Activated CD8-positive, alpha-beta memory T cell treated with anti-CD3 and anti-CD28 coated beads, Interleukin-2, amount 50 U/mL, for 24 hours (primary cell): ENCODE data around the gene ZBTB17.
"Not testable (repeated sequence)": the region's sequence is repeated elsewhere in the genome, so short reads cannot be mapped to it uniquely, and the experiment has no call there.

Source experiments
- DNase-seq: peaks from one replicate; pipeline ENCODE4 v3.0.0-alpha.2; 2020; ENCODE audit errors: extremely low read depth

The ZBTB17 gene

GRCh38 chr1:15935056-15935950, 40.6 kb downstream of the ZBTB17 start:
- DNase-seq: no peak

DNA sequence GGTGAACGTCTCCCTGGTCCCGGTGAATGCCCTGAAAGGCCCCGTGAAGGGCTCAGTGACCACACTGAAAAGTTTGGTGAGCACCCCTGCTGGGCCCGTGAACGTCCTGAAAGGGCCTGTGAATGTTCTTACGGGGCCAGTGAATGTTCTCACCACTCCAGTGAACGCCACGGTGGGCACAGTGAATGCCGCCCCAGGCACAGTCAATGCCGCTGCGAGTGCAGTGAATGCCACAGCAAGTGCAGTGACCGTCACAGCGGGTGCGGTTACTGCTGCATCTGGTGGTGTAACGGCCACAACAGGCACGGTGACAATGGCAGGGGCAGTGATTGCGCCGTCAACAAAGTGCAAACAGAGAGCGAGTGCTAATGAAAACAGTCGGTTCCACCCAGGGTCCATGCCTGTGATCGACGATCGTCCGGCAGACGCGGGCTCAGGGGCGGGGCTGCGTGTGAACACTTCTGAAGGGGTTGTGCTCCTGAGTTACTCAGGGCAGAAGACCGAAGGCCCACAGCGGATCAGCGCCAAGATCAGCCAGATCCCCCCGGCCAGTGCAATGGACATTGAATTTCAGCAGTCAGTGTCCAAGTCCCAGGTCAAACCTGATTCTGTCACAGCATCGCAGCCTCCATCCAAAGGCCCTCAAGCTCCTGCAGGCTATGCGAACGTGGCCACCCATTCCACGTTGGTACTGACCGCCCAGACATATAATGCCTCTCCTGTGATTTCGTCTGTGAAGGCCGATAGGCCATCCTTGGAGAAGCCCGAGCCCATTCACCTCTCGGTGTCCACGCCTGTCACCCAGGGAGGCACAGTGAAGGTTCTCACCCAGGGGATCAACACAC, 41.5 kb downstream of the ZBTB17 start:
- DNase-seq: no peak

DNA sequence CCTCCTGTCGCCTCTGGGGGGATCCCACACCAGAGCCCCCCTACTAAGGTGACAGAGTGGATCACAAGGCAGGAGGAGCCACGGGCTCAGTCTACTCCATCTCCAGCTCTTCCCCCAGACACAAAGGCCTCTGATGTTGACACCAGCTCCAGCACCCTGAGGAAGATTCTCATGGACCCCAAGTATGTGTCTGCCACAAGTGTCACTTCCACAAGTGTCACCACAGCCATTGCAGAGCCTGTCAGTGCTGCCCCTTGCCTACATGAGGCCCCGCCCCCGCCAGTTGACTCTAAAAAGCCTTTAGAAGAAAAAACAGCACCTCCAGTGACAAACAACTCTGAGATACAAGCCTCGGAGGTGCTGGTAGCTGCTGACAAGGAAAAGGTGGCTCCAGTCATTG, 42.2 kb downstream of the ZBTB17 start:
- no peak for DNase-seq

GRCh38 chr1:15932612-15933011, 43.3 kb downstream of the ZBTB17 start:
- DNase-seq: no peak

DNA sequence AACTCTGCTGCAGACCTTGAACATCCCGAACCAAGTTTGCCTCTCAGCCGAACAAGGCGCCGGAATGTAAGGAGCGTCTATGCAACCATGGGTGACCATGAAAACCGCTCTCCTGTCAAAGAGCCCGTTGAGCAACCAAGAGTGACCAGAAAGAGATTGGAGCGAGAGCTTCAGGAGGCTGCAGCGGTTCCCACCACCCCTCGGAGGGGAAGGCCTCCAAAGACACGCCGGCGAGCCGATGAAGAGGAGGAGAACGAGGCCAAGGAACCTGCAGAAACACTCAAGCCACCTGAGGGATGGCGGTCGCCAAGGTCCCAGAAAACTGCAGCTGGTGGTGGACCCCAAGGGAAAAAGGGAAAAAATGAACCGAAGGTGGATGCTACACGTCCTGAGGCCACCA, 44.0 kb downstream of the ZBTB17 start:
- no peak for DNase-seq

- no peak for DNase-seq
Measured at GRCh38 chr1:15931401-15931800, 44.5 kb downstream of the ZBTB17 start.

DNA sequence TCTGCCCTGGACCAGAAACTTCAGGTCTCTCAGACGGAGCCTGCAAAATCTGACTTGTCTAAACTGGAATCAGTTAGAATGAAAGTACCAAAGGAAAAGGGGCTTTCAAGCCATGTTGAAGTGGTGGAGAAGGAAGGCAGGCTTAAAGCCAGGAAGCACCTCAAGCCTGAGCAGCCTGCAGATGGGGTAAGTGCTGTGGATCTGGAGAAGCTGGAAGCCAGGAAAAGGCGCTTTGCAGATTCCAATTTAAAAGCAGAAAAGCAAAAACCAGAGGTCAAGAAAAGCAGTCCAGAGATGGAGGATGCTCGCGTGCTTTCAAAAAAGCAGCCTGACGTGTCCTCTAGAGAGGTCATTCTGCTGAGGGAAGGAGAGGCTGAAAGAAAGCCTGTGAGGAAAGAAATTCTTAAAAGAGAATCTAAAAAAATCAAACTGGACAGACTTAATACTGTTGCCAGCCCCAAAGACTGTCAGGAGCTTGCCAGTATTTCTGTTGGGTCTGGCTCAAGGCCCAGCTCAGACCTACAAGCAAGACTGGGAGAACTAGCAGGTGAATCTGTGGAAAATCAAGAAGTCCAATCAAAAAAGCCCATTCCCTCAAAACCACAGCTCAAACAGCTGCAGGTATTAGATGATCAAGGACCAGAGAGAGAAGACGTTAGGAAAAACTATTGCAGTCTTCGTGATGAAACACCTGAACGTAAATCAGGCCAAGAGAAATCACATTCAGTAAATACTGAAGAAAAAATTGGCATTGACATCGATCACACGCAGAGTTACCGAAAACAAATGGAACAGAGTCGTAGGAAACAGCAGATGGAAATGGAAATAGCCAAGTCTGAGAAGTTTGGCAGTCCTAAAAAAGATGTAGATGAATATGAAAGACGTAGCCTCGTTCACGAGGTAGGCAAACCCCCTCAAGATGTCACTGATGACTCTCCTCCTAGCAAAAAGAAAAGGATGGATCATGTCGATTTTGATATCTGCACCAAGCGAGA, 46.6 kb downstream of the ZBTB17 start:
- no peak for DNase-seq

DNA sequence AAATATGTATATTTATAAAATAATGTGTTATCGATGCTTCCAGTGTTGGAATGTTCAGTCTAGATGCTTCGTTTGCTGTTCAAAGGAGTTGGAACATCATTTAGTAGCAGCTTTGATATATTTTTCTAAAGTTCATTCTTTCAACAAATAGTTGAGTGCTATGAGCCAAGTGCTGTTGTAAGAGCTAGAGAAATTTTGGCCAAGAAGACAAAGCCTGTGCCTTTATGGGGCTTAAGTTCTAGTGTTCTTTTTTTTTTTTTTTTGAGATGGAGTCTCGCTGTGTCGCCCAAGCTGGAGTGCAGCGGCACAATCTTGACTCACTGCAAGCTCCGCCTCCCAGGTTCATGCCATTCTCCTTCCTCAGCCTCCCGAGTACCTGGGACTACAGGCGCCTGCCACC, 49.5 kb downstream of the ZBTB17 start:
- not testable (repeated sequence) for DNase-seq

- no peak for DNase-seq
Measured at GRCh38 chr1:15923241-15923640, 52.7 kb downstream of the ZBTB17 start.

GRCh38 chr1:15918962-15919715, 56.8 kb downstream of the ZBTB17 start:
- peak; percentile 52 for DNase-seq

DNA sequence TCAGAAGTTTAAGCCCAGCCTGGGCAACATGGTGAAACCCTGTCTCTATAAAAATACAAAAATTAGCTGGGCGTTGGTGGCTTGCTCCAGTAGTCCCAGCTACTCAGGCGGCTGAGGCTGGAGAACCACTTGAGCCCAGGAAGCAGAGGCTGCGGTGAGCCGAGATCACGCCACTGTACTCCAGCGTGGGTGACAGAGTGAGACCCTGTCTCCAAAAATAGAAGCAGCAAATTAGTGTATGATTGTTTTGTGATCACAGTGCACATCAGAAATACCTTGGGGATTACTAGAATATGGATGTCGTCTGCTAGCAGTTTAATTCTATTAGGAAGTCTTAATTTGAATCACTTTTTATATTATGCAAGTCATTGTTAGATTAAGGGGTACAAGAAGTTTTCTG, 59.0 kb downstream of the ZBTB17 start:
- no peak for DNase-seq

DNA sequence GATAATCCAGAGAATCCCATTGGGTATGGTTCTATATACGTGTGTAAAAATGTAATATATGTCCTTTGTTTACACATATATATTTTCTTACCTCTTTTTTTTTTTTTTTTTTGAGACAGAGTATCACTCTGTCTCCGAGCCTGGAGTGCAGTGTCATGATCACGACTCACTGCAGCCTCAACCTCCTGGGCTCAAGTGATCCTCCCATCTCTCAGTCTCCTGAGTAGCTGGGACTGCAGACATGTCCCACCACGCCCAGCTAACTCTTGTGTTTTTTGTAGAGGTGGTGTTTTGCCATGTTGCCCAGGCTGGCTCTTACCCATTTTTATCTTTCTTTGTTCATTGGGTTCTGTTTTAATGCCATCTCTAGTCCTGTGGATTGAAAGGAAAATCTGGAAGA, 59.5 kb downstream of the ZBTB17 start:
- no peak for DNase-seq

DNA sequence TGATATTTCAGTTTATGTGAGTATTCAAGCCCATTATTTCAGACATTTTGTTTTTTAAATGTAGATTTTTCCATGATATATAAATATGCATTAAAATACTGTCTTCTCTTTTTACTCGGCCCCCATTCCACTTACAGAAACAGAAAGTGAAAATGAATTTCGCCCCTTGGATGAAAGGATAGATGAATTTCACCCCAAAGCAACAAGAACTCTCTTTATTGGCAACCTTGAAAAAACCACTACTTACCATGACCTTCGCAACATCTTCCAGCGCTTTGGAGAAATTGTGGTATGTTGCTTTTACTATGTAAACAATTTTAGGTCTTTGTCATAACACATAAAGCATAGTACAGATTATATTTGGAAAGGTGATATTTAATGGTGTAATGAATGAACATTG, 59.9 kb downstream of the ZBTB17 start:
- DNase-seq: no peak

- not testable (repeated sequence) for DNase-seq
Measured at GRCh38 chr1:15913607-15914006, 62.3 kb downstream of the ZBTB17 start.

- DNase-seq: no peak
Measured at GRCh38 chr1:15911927-15912326, 64.0 kb downstream of the ZBTB17 start.

- DNase-seq: no peak
Measured at GRCh38 chr1:15911141-15911540, 64.8 kb downstream of the ZBTB17 start.

DNA sequence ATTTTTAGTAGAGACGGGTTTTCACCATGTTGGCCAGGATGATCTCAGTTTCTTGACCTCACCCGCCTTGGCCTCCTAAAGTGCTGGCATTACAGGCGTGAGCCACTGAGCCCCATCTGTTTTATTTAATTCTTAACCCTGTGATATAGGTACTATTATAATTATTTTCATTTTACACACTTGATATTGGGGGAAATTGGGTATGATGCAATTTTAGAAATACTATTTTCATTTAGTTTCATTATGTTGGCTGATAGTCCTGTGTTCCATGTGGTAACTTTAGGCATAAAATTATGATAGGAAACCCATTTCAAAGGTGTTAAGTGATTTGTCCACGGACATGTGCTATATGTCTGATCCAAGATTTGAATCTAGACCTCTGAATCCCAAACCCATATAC, 67.3 kb downstream of the ZBTB17 start:
- DNase-seq: no peak

GRCh38 chr1:15902882-15903281, 73.0 kb downstream of the ZBTB17 start:
- no peak for DNase-seq

GRCh38 chr1:15900662-15901279, 75.1 kb downstream of the ZBTB17 start:
- no peak for DNase-seq

DNA sequence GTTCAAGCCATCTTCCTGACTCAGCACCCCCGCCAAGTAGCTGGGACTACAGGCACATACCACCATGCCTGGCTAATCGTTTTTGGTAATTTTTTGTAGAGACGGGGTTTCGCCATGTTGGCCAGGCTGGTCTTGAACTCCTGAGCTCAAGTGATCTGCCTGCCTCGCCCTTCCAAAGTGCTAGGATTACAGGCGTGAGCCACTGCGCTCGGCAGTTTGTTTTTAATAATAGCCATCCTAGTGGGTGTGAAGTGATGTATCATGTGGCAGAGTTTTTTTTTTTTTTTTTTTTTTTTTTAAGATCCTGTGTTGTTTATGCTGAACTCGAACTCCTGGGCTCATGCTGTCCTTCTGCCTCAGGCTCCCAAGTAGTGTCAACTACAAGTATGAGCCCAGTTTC, 76.6 kb downstream of the ZBTB17 start:
- no peak for DNase-seq
